ENCODE measurements around the gene SPRYD7.

GRCh38 chr13:49927755-49928154 lies 8.4 kb downstream of the SPRYD7 start:
- no peak for TF ChIP-seq POLR2A (IDR thresholded peaks at IDR 0.05; ENCODE audit: low read length)
- no peak for TF ChIP-seq GATA1 (IDR thresholded peaks at IDR 0.05; ENCODE audit: low read depth, low read length)
